GM12878 (cell line): Measurements from ENCODE around the gene TBCCD1. TPM values are rescaled to one million over a fixed set of nuclear protein-coding genes. Genes with fewer than 3 reads are reported as not detected.

ENCODE experiments used
- CBFB ChIP-seq: IDR thresholded peaks from 2 replicates; pipeline ENCODE4 v1.6.1; 2016; ENCODE audit warnings: antibody characterized with exemption, low read depth
- CBX3 ChIP-seq: fragments of 200-600 bp; sonication (generic); IDR thresholded peaks from 2 replicates; pipeline ENCODE4 v1.6.1; 2016; ENCODE audit warnings: low read depth, borderline replicate concordance
- E2F8 ChIP-seq: fragments of 450-650 bp; IDR thresholded peaks from 2 replicates; pipeline ENCODE4 v1.6.1; 2018; ENCODE audit warnings: mild to moderate bottlenecking, low read depth, moderate library complexity; ENCODE audit not compliant: partially characterized antibody
- EP300 ChIP-seq, 2 experiments: fragments of 150-350 bp in 1 of 2; IDR thresholded peaks; 2 replicates each; pipeline ENCODE4 v1.6.1; 2011 to 2012; ENCODE audit warnings: low read depth in 2 of 2, low read length in 2 of 2, borderline replicate concordance in 1 of 2, improper control_type of control experiment in 1 of 2, inconsistent platforms in 1 of 2; ENCODE audit not compliant: control insufficient read depth in 1 of 2
- FOXM1 ChIP-seq: IDR thresholded peaks from 2 replicates; pipeline ENCODE4 v1.6.1; 2012; ENCODE audit warnings: low read depth, mild to moderate bottlenecking, inconsistent platforms, low read length, moderate library complexity
- GABPA ChIP-seq: IDR thresholded peaks from 2 replicates; pipeline ENCODE4 v1.6.1; 2014; ENCODE audit warnings: antibody characterized with exemption, low read depth, mild to moderate bottlenecking, inconsistent platforms
- HDGF ChIP-seq: fragments of 450-650 bp; IDR thresholded peaks from 2 replicates; pipeline ENCODE4 v1.6.1; 2016; ENCODE audit warnings: antibody characterized with exemption
- MTA2 ChIP-seq: fragments of 450-650 bp; IDR thresholded peaks from 2 replicates; pipeline ENCODE4 v1.6.1; 2016; ENCODE audit warnings: low read depth, mild to moderate bottlenecking, moderate library complexity
- MYB ChIP-seq: fragments of 150-350 bp; IDR thresholded peaks from 2 replicates; pipeline ENCODE4 v1.6.1; 2014; ENCODE audit warnings: mild to moderate bottlenecking, low read depth, low read length, borderline replicate concordance
- NFXL1 ChIP-seq: fragments of 450-650 bp; IDR thresholded peaks from 2 replicates; pipeline ENCODE4 v1.6.1; 2017; ENCODE audit warnings: antibody characterized with exemption, mild to moderate bottlenecking, borderline replicate concordance
- NFYB ChIP-seq: IDR thresholded peaks from 2 replicates; pipeline ENCODE4 v1.6.1; 2011; ENCODE audit warnings: low read depth, mild to moderate bottlenecking, low read length, improper control_type of control experiment, moderate library complexity; ENCODE audit not compliant: insufficient read depth
- NR2C2 ChIP-seq: IDR thresholded peaks from 2 replicates; pipeline ENCODE4 v1.6.1; 2011; ENCODE audit warnings: borderline replicate concordance, low read depth; ENCODE audit not compliant: control insufficient read depth, insufficient read length
- NRF1 ChIP-seq: conservative IDR thresholded peaks from 2 replicates; pipeline ENCODE4 v1.6.1; 2011; ENCODE audit warnings: mild to moderate bottlenecking, low read depth, low read length, improper control_type of control experiment
- PAX8 ChIP-seq: fragments of 450-650 bp; IDR thresholded peaks from 2 replicates; pipeline ENCODE4 v1.6.1; 2017; ENCODE audit warnings: mild to moderate bottlenecking, moderate library complexity
- RAD51 ChIP-seq: fragments of 450-650 bp; IDR thresholded peaks from 2 replicates; pipeline ENCODE4 v1.6.1; 2016; ENCODE audit warnings: moderate library complexity, mild to moderate bottlenecking, inconsistent platforms
- REST ChIP-seq: IDR thresholded peaks from 2 replicates; pipeline ENCODE4 v1.6.1; 2012; ENCODE audit warnings: mild to moderate bottlenecking, low read depth, low read length
- SREBF1 ChIP-seq: IDR thresholded peaks from 2 replicates; pipeline ENCODE4 v1.6.1; 2012; ENCODE audit warnings: mild to moderate bottlenecking, low read length
- STAT1 ChIP-seq: fragments of 450-650 bp; conservative IDR thresholded peaks from 2 replicates; pipeline ENCODE4 v1.6.1; 2014; ENCODE audit warnings: antibody characterized with exemption, mild to moderate bottlenecking
- YBX1 ChIP-seq: fragments of 450-650 bp; IDR thresholded peaks from 2 replicates; pipeline ENCODE4 v1.6.1; 2016; ENCODE audit warnings: antibody characterized with exemption
- polyA plus RNA-seq, 11 experiments: library from polyadenylated mRNA; depleted of rRNA in 4 of 11; unstranded in 6 of 11; stranded (reverse) in 5 of 11; fragments of >200 nt; fragmentation: Nextera tagmentation in 4 of 11; fragmentation: Illumina TruSeq in 1 of 11; extraction: Ambion mirVana in 4 of 11; extraction: Trizol in 1 of 11; gene quantifications; 1 replicate in 1 of 11; 2 replicates in 10 of 11; pipeline versions ENCODE4 v1.2.1 to v1.2.3, GENCODE V29; 2011 to 2016; ENCODE audit warnings: inconsistent platforms in 2 of 11, missing spikeins in 2 of 11, low read depth in 1 of 11
- total RNA-seq, 4 experiments: library from RNA; depleted of rRNA in 3 of 4; stranded (reverse); fragments of >200 nt in 3 of 4; fragmentation: Illumina TruSeq in 1 of 4; extraction: Trizol in 1 of 4; gene quantifications; 2 replicates each; pipeline versions ENCODE4 v1.2.1 to v1.2.3, GENCODE V29; 2013 to 2021
- TF ChIP-seq, protein P1 (sequence below): IDR thresholded peaks from 2 replicates; pipeline ENCODE4 v1.6.1; 2011; ENCODE audit warnings: borderline replicate concordance, low read depth, mild to moderate bottlenecking, moderate library complexity, mixed read lengths, low read length; ENCODE audit not compliant: insufficient read depth; ENCODE audit errors: extremely low read length
- TF ChIP-seq, protein P2 (sequence below): fragments of 450-650 bp; IDR thresholded peaks from 2 replicates; pipeline ENCODE4 v1.6.1; 2017; ENCODE audit warnings: mild to moderate bottlenecking, low read depth, inconsistent platforms; ENCODE audit not compliant: poor library complexity, severe bottlenecking

Gene TBCCD1
- total and polyA plus RNA-seq, 10 of the 15 experiments (the other 5 are each of a cell fraction or from before 2014, with no cell fraction given): 6.9 to 23.4 (median 14.7) TPM

- no peak for TF ChIP-seq REST
- TF ChIP-seq E2F8: no peak
- TF ChIP-seq GABPA: no peak
- no peak for TF ChIP-seq MYB
- TF ChIP-seq PAX8: no peak
- TF ChIP-seq NFYB: no peak
- TF ChIP-seq, protein P1, sequence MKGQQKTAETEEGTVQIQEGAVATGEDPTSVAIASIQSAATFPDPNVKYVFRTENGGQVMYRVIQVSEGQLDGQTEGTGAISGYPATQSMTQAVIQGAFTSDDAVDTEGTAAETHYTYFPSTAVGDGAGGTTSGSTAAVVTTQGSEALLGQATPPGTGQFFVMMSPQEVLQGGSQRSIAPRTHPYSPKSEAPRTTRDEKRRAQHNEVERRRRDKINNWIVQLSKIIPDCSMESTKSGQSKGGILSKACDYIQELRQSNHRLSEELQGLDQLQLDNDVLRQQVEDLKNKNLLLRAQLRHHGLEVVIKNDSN: no peak
- 0 out of 2 replicates have a peak, but pooled peaks have one; percentile 46 for TF ChIP-seq CBFB
- TF ChIP-seq YBX1: no peak
- TF ChIP-seq, protein P2, sequence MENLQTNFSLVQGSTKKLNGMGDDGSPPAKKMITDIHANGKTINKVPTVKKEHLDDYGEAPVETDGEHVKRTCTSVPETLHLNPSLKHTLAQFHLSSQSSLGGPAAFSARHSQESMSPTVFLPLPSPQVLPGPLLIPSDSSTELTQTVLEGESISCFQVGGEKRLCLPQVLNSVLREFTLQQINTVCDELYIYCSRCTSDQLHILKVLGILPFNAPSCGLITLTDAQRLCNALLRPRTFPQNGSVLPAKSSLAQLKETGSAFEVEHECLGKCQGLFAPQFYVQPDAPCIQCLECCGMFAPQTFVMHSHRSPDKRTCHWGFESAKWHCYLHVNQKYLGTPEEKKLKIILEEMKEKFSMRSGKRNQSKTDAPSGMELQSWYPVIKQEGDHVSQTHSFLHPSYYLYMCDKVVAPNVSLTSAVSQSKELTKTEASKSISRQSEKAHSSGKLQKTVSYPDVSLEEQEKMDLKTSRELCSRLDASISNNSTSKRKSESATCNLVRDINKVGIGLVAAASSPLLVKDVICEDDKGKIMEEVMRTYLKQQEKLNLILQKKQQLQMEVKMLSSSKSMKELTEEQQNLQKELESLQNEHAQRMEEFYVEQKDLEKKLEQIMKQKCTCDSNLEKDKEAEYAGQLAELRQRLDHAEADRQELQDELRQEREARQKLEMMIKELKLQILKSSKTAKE: peak; percentile 37
- TF ChIP-seq RAD51: no peak
- no peak for TF ChIP-seq STAT1
- TF ChIP-seq NFXL1: no peak
- TF ChIP-seq FOXM1: peak; percentile 72
- no peak for TF ChIP-seq MTA2
- TF ChIP-seq NR2C2: no peak
- no peak for TF ChIP-seq EP300 (IDR thresholded peaks at IDR 0.05; ENCODE audit: borderline replicate concordance in 1 of 2, control insufficient read depth in 1 of 2, low read depth in 2 of 2, low read length in 2 of 2)
- no peak for TF ChIP-seq NRF1
- no peak for TF ChIP-seq CBX3
- no peak for TF ChIP-seq HDGF
- no peak for TF ChIP-seq SREBF1
Measured at GRCh38 chr3:186540221-186540834, 26.8 kb downstream of the TBCCD1 start (continued).
